ENCODE measurements around the gene SLAMF9.

The SLAMF9 gene

DNA sequence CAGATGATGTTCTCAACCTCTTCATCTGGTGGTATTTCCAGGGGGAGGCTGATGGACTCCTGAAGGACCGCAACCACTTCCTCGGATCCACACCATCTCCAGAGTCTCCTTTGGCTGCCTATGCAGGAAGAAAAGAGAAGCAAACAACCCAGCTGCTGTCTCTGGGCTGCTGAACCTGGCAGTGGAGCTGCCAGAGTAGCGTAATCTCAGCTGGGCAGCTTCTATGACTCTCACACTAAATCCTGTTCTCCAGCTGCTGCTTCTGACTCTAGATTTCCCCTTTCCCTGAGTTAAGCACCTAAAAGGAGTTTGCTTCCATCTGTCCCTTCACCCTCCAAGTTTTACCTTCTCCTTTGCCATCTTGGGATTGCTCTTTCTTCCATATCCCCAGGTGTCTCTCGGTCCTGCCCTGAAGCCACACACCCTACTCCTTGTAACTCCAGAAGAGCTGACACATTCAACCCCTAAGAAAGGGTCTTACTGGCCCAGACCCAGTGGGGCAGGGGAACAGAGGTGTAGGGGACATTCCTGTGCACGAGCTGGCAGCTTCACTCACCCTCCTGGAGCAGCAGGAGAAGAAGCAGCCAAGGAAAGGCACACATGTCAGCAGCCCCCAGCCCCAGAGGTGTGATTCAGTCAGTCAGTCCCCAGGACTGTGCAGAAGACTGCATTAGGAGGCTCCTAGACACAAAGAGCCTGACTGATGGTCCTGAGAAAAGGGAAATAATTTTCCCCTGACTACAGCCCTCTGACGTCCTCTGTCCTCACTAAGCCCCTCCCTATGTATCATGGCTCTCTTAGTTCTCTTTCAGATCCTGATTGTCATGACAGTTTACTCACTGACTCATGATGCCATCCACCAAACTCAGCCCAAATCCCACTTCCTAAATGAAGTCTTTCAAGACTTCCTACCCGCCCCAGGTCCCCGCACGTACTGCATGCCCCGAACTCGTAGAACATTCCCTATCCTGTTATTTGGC, at the start of gene SLAMF9:
Gene SLAMF9, minus strand, starts transcription at position 702 of the 980 bp plus-strand sequence. Its CDS starts 100 bp downstream, at position 602.
- DNase-seq (ENCODE audit: low read depth in 2 of 2), result no peak

DNA sequence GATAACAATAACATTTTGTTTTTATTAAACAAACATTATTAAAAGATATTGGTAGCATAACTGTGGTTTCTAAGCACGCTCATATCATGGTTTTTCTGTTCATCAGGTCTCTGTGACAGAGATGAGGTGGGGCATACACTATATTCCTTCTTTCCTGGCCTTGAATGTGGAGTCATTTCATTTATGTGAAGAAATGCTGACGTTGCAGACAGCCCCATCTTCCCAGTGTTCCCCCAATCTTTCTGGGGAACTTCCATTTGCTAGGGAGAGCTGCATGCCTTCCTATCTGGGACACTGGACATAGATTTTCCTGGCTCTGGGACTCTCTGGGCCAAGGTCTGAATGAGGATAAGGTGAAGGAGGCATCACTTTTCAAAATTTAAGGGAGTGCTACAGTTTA, 47.4 kb upstream of the SLAMF9 start:
- DNase-seq (ENCODE audit: low read depth in 2 of 2), result no peak

DNA sequence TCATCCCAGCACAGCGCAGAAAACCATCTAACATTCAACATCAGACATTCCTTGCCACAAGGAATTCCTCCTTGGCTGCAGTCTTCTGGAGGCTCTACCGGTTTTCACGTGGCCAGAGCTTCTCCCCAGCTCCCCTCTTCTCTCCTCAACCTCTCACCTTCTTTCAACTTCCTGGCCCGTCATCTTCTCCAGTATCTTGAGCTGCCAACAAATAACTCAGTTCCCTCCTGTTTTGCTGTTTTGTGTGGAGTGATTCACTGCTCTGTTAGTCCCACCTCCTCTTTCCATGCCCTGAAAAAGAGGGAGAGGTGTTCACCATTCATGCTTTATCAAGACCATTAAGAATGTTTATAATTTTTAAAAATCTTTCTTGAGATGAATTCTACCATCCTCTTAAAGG, 45.2 kb upstream of the SLAMF9 start:
- DNase-seq (ENCODE audit: low read depth in 2 of 2), result no peak

DNA sequence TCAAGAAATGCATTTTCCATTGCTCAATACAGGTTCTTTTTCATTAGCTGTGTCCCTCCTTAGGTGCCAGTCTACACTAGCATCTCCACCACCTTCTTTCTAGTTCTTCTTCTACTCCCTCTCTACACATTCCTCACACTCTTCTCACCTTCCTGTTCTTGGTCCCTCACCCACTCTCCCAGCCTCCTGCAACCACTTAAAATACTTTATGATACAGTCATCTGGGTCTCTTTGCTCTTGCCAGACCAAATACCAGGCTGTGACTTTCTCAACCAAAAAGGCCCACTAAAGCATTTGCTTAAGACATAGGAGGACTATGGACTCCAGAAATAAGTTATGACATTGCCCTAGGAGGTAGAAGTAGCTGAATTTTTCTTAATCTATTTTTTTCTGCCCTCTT, 42.6 kb upstream of the SLAMF9 start:
- DNase-seq (ENCODE audit: low read depth in 2 of 2), result no peak

DNA sequence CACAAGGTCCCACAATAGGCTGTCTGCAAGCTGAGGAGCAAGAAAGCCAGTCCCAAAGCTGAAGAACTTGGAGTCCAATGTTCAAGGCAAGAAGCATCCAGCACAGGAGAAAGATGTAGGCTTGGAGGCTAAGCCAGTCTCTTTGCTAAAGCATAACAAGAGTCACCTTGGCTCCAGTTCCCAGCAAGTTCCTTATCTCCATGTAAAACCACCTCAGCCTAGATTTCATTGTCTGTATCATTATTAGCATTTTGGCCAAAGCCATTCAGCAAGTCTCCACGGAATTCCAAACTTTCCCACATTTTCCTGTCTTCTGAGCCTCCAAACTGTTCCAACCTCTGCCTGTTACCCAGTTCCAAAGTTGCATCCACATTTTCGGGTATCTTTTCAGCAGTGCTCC, 40.9 kb upstream of the SLAMF9 start:
- DNase-seq (ENCODE audit: low read depth in 2 of 2), result no peak

DNA sequence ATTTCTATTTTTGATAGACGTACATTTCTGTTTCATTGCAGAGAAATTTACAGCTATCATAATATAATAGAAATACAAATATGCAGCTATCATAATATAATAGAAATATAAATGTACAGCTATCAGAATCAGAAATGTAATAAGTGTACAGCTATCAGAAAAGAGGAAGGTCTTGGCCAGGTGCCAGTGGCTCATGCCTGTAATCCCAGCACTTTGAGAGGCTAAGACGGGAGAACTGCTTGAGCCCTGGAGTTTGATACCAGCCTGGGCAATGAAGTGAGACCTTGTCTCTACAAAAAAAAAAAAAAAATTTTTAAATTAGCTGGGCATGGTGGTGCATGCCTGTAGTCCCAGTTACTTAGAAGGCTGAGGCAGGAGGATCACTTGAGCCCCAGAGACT, 39.9 kb upstream of the SLAMF9 start:
- no peak for DNase-seq (ENCODE audit: low read depth in 2 of 2)

DNA sequence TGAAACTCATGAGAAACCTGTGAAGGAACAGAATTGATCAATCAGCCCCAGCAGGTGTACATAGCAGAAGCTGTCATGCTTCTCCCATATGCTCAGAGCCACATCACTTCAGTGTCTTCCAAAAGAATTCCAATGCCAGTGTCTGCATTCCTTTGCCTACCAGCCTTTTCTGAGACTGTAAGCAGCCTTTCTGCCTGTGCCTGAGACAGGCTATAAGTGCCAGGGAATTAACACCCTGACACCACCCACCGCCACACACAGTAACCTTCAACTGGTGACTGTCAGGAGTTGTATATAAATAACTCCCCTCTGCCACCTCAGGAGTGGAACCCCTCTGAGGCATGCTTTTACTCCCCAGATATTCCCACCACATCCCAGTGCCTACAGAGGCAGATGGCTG, 38.1 kb upstream of the SLAMF9 start:
- DNase-seq (ENCODE audit: low read depth in 2 of 2), result no peak

DNA sequence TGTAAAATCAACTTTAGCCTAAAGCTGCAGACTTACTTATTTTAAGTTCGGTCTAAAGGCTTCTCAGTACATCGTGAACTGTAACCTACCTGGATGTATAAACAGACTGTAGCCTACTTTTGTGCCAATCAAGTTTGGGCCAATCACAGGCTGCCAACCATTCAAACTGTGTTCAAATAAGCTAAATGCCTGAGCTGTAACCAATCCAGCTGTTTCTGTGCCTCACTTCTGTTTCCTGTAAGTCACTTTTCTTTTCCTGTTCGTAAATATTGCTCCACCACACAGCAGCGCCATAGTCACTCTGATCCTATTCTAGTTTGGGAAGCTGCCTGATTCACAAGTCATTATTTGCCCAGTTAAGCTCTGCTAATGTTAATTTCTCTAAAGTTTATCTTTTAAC, 37.5 kb upstream of the SLAMF9 start:
- no peak for DNase-seq (ENCODE audit: low read depth in 2 of 2)

DNA sequence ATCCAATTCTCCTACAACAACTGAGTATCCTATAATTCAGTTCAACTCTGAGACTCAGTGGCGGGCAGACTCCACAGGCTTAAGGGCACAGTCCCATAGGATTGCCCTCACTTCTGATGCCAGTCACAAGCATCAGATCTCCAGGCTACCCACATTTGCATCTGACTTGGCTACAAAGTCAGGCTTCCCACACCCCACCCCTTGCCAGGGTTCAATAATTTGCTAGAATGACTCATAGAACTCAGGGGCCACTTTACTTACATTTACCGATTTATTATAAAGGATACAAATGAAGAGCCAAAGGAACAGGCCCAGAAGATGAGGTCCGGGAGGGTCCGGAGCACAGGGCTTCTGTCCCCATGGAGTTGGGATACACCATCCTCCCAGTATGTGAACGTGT, 36.0 kb upstream of the SLAMF9 start:
- no peak for DNase-seq (ENCODE audit: low read depth in 2 of 2)

DNA sequence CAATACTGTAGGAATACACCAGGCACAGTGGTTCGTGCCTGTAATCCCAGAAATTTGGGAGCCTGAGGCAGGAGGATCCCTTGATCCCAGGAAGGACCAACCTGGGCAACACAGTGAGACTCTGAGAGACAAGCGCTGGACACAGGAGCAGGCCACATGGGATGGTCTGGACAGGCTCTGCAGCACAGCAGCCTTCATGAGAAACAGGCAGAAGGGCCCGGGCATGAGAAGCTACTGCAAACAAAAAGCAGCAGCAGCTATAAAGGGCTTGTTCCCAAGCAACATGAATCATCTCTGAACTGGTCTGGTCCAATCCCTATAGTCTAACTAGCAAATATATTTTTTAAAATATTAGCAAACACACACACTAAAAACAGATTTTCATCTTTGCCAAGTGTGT, 35.5 kb upstream of the SLAMF9 start:
- DNase-seq (ENCODE audit: low read depth in 2 of 2), result no peak

DNA sequence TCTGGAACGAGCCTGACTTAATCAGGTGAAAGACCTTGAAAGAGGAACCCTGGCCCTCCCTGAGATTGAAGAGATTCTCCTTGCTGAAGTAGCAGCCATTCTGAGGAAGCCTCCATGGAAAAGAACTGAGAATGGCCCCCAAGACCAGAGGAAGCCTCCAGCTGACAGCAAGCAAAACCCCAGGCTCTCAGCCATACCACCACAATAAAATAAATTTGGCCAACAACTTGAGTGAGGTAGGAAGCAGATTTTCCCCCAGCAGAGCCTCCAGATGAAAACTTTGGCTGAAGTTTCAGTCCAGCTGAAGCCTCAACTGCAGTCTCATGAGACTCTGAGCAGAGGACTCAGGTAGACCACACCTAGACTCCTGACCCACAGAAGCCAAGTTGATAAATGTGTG, 34.0 kb upstream of the SLAMF9 start:
- no peak for DNase-seq (ENCODE audit: low read depth in 2 of 2)

DNA sequence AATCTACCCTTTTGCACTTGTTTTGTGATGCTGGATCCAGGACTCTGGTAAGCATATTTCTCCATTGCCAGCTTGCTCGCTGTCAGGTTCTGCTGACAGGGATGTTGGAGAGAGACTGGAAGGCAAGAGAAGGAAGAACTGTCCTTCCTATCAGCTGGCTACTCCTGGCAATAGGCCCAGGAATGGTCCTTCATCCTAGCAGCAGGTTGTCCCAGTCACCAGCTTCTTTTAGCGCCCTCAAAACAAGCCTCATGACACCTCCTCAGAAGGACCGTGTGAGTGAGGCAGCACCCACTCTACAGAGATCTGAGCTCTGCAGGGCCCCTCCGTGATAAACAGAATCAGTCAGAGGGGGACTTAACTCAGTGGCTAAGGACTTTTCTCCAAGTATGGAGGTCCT, 33.1 kb upstream of the SLAMF9 start:
- no peak for DNase-seq (ENCODE audit: low read depth in 2 of 2)

DNA sequence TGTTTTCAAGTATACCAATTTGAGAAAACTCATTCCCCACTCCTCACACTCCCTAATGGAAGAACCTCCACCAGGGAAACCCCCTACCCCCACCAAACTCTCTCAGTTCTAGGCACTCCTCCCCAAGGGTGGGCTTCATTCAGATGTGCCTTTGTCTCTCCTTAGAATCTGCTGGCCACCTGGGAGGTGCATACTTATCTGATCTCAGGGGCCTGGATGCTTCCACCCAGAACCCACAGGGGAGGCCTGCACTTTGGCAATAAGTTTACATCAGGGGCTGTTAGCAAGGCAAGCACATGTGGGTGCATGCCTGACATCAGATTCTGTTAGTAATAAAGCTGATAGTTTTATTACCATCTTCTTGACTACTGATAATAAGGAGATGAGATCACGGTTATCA, 32.5 kb upstream of the SLAMF9 start:
- DNase-seq (ENCODE audit: low read depth in 2 of 2), result no peak

DNA sequence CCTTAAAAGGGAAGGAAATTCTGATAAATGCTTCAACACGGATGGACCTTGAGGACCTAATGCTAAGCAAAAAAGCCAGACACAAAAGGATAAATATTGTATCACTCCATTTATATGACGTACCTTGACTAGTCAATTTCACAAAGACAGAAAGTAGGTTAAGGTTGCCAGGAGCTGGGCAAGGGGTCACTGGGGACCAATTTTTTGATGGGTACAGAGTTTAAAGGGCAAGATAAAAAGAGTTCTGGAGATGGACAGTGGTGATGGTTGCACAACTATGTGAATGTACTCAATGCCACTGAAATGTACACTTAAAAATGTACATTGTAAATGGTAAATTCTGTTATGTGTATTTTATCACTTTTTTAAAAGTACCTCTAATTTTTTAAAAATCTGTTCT, 32.1 kb upstream of the SLAMF9 start:
- no peak for DNase-seq (ENCODE audit: low read depth in 2 of 2)

DNA sequence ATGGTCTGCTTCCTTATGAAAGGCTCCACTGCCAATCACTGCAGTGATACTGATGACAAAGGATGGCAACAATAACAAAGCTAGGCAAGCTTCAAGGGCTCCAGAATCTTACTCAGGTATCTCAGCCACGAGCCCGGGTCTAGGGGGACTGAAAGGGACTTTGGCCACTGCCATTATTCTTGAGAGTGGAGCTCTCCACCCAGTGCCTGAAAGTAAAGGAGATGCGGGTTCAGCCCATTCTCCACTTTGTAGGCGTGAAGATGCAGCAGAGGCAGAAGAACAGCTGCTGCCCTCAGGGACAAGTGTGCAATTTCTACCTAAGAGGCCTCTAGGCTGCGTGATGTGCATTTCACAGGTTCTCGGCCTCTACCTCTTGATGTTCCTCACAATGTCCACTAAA, 31.4 kb upstream of the SLAMF9 start:
- no peak for DNase-seq (ENCODE audit: low read depth in 2 of 2)

DNA sequence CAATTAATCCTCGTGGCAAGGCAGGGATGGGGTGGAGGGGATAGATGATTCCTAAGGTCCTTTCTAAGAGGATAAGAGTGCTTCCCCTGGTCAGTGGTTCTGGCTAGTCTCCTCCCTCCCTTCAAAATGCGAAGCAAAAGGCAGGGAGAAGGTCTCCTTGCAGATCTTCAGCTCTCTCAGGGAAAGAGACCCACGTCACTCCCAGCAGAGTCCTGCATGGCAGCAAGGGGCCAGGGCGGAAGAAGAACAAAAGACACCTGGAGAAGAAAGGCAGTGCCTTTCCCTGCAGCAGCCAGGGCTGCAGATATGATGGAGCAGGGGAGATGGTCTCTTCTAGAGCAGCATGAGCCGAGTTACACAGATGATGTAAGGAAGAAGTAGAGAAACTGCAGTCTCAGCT, 29.6 kb upstream of the SLAMF9 start:
- no peak for DNase-seq (ENCODE audit: low read depth in 2 of 2)

DNA sequence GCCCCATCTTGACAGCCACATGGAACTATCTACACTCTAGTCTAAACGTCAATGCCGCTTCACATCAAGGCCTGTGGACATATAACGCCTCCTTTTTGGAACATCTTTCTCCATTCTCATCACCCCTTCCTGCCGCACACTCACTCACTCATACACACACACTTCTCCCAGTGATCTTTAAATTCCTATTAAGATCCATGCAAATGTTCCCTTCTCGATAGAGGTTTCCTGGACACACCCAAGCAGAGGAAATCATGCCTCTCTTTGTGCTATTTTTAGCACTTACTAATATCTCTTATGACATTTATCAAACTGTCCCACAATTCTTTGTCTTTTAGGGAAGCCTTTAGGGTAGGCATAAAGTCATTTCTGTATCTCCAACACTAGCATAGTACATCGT, 28.2 kb upstream of the SLAMF9 start:
- DNase-seq (ENCODE audit: low read depth in 2 of 2), result no peak

DNA sequence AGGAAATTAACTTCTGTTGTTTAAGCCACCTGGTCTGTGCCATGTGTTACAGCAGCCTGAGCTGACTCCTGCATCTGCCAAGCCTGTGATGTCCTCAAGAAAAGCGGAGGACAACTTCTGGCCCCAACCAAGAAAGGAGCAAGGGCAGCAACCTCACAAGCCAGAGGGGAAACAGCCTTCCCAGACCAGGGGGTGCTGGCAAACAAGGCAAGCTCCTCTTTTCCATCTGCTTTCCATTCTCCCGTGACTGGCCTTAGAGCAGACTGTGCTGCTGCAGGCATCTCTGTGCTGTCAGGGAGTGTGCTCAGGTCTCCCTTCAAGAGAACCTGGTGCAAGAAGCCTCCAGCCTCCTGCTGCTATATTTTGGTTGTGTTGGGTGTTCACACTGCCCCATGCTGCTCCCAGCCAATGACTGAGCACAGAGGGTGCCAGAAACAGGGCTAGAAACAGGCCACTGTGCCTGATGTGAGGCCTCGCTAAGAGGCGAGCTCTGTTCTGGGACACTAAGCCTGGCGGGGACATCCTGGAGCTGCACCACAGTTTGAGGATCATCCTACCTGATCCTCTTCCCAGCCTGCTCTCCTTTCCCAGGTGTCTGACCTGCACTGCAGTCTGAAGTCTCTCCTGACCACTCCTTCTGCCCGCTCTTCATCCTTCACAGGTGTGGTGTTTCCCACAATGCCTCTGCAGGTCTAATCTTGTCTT, 27.5 kb upstream of the SLAMF9 start:
- no peak for DNase-seq (ENCODE audit: low read depth in 2 of 2)

DNA sequence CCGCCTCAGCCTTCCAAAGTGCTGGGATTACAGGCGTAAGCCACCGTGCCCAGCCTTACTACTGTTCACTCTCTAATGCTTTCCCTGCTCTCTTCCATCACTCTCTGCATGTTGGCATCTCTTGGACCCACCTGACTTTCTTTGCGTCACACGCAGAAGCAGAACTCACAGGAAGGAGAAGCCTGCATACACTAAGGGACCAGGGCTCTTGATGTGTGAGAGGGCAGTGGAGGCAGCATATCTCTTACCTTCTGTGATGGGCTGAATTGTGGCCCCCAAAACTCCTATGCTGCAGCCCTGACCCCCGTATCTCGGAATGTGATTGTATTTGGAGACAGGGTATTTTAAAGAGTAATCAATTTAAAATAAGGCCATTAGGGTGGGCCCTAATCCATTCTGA, 26.7 kb upstream of the SLAMF9 start:
- DNase-seq (ENCODE audit: low read depth in 2 of 2), result no peak

DNA sequence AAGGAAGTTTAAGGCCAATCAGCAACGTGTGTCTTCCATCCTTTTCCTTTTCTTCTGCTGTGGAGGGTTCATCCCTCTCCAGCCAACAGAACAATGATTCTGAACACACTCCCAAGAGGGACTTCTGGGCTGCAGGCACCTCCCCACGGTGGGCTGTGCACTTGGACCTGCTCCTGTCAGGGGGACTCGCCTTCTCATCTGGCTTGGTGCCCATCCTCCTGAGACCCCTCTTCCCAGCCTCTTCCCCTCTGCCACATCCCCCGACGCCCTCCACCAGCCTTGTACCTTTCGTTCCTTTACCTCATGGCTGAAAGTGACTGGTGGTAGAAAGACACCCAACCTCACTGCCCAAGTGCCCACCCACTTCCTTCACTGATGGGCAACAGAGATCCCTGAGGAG, 26.0 kb upstream of the SLAMF9 start:
- DNase-seq (ENCODE audit: low read depth in 2 of 2), result no peak

DNA sequence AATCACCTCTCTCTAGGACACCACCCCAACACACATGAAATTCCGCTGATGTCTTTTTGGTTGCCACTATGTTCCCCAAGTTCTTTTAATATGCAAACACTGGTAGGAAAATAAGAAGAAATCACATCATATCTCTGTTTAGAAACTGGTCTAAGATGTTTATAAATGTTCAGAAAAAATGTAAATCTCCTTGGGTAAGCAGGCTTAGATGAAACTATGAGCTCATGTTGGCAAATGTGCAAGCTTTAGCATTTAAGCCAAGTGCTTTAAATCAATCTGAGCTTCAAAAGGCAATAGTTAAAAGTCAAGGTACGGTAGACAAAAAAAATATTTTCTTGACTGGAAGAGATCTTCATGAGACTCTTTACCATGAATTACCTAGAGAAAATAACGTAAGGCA, 25.2 kb upstream of the SLAMF9 start:
- no peak for DNase-seq (ENCODE audit: low read depth in 2 of 2)

DNA sequence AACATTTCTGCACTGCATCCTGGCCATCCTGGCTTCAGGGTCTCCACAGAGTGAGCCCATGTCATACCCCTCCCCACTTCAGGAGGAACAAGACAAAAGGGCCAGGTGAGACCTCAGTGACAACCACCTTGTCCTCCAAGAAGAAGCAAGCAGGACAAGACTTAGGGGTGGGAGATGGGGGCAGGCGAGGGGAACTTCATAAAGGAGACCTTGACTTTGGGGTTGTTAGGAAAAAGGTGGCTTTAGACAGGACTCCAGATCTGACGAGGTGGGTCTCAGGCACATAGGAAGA, 24.0 kb upstream of the SLAMF9 start:
- no peak for DNase-seq (ENCODE audit: low read depth in 2 of 2)

DNA sequence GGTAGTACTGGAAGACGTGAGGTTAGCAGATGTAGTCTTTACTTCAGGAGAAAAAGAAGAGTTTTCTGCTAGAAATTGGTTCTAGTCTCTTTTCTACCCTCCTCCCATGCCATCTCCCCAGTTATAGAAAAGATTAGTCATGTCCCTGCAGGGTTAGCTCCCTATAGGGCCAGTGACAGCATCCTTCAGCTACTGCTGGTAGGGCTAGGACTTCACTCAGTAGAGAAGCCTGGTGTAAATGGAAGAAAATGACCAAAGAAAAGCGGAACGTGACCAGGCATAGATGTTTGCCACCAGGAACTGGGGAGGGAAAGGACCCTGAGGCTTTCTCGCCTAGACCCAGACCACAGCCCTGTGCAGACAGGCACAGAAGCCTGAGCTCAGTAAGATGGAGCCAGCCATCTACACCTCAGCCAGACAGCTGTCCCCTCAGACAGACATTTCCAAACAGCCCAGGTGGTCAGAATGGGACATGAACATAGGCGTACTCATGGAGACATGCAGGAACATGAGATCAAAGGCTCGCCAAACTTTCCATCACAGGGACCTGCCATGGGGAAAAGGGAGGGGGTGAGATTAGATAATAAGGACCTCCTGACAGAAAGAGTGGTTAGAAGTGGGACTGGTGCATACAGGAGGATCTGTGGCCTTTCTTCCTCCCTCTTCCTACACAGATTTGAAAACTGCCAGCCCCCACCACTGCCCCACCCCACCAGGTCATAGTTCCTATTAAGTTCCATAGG, 23.5 kb upstream of the SLAMF9 start:
- DNase-seq (ENCODE audit: low read depth in 2 of 2), result no peak
